Retinal pigment epithelial cell (primary cell): Measurements from ENCODE around the gene TMCC1.
"Not testable (repeated sequence)": the region's sequence is repeated elsewhere in the genome, so short reads cannot be mapped to it uniquely, and the experiment has no call there.

Experiments
- DNase-seq: peaks from one replicate; pipeline ENCODE4 v3.0.0-alpha.2; 2010; ENCODE audit warnings: low read depth
- H3K4me3 ChIP-seq: 2 replicates; pipeline ENCODE4 v1.5.1; 2011; ENCODE audit warnings: mild to moderate bottlenecking, low read length, control low read depth, moderate library complexity
- CTCF ChIP-seq: conservative IDR thresholded peaks from 2 replicates; pipeline ENCODE4 v1.5.1; 2011; ENCODE audit warnings: low read depth, low read length, control low read depth, inconsistent platforms

The TMCC1 gene

GRCh38 chr3:129836381-129837064 is 57.0 kb downstream of the TMCC1 start:
- no peak for TF ChIP-seq CTCF
- no peak overlapping the region for H3K4me3 ChIP-seq
- DNase-seq, result no peak

- no peak for DNase-seq
- no peak for TF ChIP-seq CTCF
- no peak overlapping the region for H3K4me3 ChIP-seq
Observed at GRCh38 chr3:129835198-129835597, 58.3 kb downstream of the TMCC1 start.

GRCh38 chr3:129834580-129834979 is 58.9 kb downstream of the TMCC1 start:
- TF ChIP-seq CTCF, result no peak

GRCh38 chr3:129831942-129832341 is 61.6 kb downstream of the TMCC1 start:
- DNase-seq, H3K4me3 ChIP-seq: not testable (repeated sequence)

More at GRCh38 chr3:129834580-129834979, 58.9 kb downstream of the TMCC1 start:
- no peak for DNase-seq
- no peak overlapping the region for H3K4me3 ChIP-seq

GRCh38 chr3:129831503-129831902 is 62.0 kb downstream of the TMCC1 start:
- no peak for TF ChIP-seq CTCF
- DNase-seq, result no peak
- H3K4me3 ChIP-seq, result no peak overlapping the region

- peak; percentile 72 for TF ChIP-seq CTCF
- peak; percentile 52 for DNase-seq
- H3K4me3 ChIP-seq, result no peak overlapping the region
Observed at GRCh38 chr3:129829640-129830039, 63.9 kb downstream of the TMCC1 start.

- no peak for DNase-seq
- no peak for TF ChIP-seq CTCF
- H3K4me3 ChIP-seq, result no peak overlapping the region
Observed at GRCh38 chr3:129827765-129828164, 65.7 kb downstream of the TMCC1 start.
